ENCODE measurements around the gene HOXA11. TPM values are rescaled to one million over a fixed set of nuclear protein-coding genes. Genes with fewer than 3 reads are reported as not detected.

The HOXA11 gene
- total RNA-seq, 1 donor from 2014 or later, result 1.2 TPM

- no peak for TF ChIP-seq CTCF (conservative IDR thresholded peaks at IDR 0.05)
- H3K4me3 Mint-ChIP-seq, result peak overlapping the region; percentile 79
- H3K9me3 Mint-ChIP-seq, result no peaks in the 10 kb centered on the region
- H3K27me3 Mint-ChIP-seq, result peaks cover 88% of the 10 kb centered on the region
- peaks cover 14% of the 10 kb centered on the region for H3K4me1 Mint-ChIP-seq (ENCODE audit: unreplicated experiment)
- no peaks in the 10 kb centered on the region for H3K36me3 Mint-ChIP-seq
- DNase-seq (ENCODE audit: extremely low spot score, unreplicated experiment), result no peak
- H3K27ac Mint-ChIP-seq, result peak overlapping the region; percentile 14
Measured at GRCh38 chr7:27163288-27164044, 21.6 kb downstream of the HOXA11 start.

DNA sequence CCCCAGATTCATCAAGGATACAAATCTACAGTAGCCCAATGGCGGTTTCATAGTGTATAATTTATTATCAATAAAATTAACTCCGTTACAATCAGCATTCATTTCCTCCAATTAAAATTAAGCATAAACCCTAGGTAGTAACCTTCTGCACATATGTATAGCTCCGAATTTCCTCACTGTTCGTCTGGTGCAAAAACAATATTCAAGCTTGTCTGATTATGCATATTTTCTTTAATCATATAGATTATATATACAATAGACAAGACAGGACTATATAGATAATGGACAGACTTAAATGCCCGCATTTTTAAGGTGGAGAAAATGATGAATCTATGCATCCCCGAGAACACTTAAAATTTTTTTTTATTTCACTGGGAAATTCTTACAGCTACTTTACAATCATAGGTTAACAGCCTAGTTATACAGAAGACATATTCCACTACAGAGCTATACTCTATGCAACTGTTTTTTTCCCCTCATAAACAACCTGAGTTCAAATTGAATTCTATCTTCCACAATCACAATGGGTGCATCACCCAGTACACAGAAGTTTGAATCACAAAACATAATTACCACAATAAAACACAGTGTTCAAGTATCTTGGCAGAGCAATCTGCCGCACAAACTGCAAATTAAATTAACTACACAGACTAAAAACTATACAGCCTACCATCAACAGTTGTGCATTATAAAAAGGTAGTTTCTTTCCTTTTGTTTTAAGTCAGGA is 22.3 kb downstream of the HOXA11 start:
- H3K36me3 Mint-ChIP-seq, result peaks cover 4% of the 10 kb centered on the region
- DNase-seq (ENCODE audit: extremely low spot score, unreplicated experiment), result no peak
- no peak overlapping the region for H3K27ac Mint-ChIP-seq
- H3K4me1 Mint-ChIP-seq (ENCODE audit: unreplicated experiment), result peaks cover 17% of the 10 kb centered on the region
- peak overlapping the region; percentile 58 for H3K4me3 Mint-ChIP-seq
- peaks cover 5% of the 10 kb centered on the region for H3K9me3 Mint-ChIP-seq
- H3K27me3 Mint-ChIP-seq, result peaks cover 88% of the 10 kb centered on the region
- TF ChIP-seq CTCF (conservative IDR thresholded peaks at IDR 0.05), result no peak

- H3K9me3 Mint-ChIP-seq, result peaks cover 5% of the 10 kb centered on the region
- DNase-seq (ENCODE audit: extremely low spot score, unreplicated experiment), result no peak
- peak overlapping the region; percentile 17 for H3K4me3 Mint-ChIP-seq
- no peak overlapping the region for H3K27ac Mint-ChIP-seq
- H3K4me1 Mint-ChIP-seq (ENCODE audit: unreplicated experiment), result peaks cover 18% of the 10 kb centered on the region
- no peak for TF ChIP-seq CTCF (conservative IDR thresholded peaks at IDR 0.05)
- H3K36me3 Mint-ChIP-seq, result peaks cover 4% of the 10 kb centered on the region
- peaks cover 88% of the 10 kb centered on the region for H3K27me3 Mint-ChIP-seq
Measured at GRCh38 chr7:27161721-27162560, 23.1 kb downstream of the HOXA11 start.

DNA sequence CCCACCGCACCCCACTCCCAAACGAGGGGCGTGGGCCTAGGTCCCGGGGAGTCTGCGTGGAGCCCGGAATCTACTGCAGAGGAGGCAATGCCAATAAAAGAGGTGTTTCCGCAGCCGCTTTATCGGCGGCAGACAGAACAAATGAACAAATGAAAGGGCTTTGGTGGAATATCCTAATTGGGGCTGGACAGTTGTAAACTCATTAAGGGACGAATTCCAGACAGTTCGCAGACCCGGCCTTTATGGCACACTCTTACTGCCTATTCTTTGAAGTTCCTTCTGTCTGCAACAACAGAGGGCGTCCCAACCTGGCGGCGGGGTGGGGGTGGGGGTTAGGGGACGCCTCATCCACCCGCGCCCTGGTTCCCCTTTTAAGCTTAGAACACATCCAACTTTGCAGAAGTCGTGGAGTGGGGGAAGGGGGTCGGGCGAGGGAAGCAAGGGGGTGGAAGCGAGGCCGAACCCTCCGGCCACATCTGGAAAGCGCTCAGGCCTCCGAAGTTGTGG is 23.8 kb downstream of the HOXA11 start:
- TF ChIP-seq CTCF (conservative IDR thresholded peaks at IDR 0.05), result no peak
- H3K36me3 Mint-ChIP-seq, result peaks cover 4% of the 10 kb centered on the region
- peaks cover 18% of the 10 kb centered on the region for H3K4me1 Mint-ChIP-seq (ENCODE audit: unreplicated experiment)
- peaks cover 5% of the 10 kb centered on the region for H3K9me3 Mint-ChIP-seq
- DNase-seq (ENCODE audit: extremely low spot score, unreplicated experiment), result no peak
- H3K27me3 Mint-ChIP-seq, result peaks cover 87% of the 10 kb centered on the region
- H3K4me3 Mint-ChIP-seq, result peak overlapping the region; percentile 83
- no peak overlapping the region for H3K27ac Mint-ChIP-seq

DNA sequence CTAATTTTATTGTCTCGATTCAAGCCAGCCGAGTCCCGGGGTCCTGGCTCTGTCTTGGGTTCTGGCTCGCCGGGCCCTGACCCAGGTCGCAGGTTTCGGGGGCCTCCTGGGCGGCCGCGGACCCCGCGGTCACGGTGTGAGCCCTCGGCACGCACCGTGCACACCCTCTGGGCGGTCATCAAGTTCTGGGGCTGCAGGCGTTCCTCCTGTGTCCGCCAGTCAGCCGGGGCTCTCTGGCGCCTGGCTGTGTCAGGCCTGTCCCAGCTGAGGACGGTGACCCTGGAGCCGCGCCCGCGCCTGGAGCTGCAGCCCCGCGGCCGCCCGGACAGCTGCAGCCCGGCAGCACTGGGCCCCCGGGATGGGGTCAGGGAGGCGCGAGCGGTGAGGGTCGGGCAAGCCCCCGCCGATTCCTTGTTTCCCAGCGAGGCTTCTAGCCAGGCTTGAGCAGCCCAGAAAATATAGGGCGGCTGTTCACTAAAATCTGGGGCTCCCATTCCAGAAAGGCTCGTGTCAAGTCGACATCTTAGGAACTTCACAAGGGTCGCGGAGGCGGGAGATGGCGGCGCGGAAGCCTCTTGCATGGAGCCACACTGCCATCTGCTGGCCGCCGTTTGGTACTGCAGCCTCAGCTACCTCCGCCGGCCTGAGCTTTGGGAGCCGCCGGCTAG is 24.4 kb downstream of the HOXA11 start:
- Mint-ChIP-seq H3K36me3 (peaks cover 4% of the 10 kb centered on the region), H3K4me3 (peak overlapping the region; percentile 83), H3K27me3 (peaks cover 88% of the 10 kb centered on the region), H3K9me3 (peaks cover 5% of the 10 kb centered on the region), H3K4me1 (ENCODE audit: unreplicated experiment) (peaks cover 16% of the 10 kb centered on the region), H3K27ac (no peak overlapping the region)
- DNase-seq (ENCODE audit: extremely low spot score, unreplicated experiment), result peak; percentile 93
- TF ChIP-seq CTCF (conservative IDR thresholded peaks at IDR 0.05), result peak; percentile 99

All from type B pancreatic cell (in vitro differentiated cells).